T-helper 1 cell treated with Interleukin-12 subunit alpha and Interleukin-12 subunit beta and Interleukin-4 antibody, amounts not matched to agents 30 μg/mL and 1 μg/mL, for 36 hours (primary cell): Measurements from ENCODE around the gene SH3RF1.

Experiments used
- H3K27ac Mint-ChIP-seq: one replicate; pipeline ENCODE4 v1.8.0; 2021; ENCODE audit warnings: mild to moderate bottlenecking, mixed read lengths
- H3K27me3 Mint-ChIP-seq: one replicate; pipeline ENCODE4 v1.8.0; 2021; ENCODE audit warnings: low read depth, mixed read lengths
- H3K36me3 Mint-ChIP-seq: one replicate; pipeline ENCODE4 v1.8.0; 2021; ENCODE audit warnings: low read depth, mixed read lengths
- H3K4me1 Mint-ChIP-seq: one replicate; pipeline ENCODE4 v1.8.0; 2021; ENCODE audit warnings: low read depth, mixed read lengths
- H3K4me3 Mint-ChIP-seq: one replicate; pipeline ENCODE4 v1.8.0; 2021; ENCODE audit warnings: mild to moderate bottlenecking, moderate library complexity, mixed read lengths
- H3K9me3 Mint-ChIP-seq: one replicate; pipeline ENCODE4 v1.8.0; 2021; ENCODE audit warnings: mixed read lengths

SH3RF1 gene

GRCh38 chr4:169150806-169151205 lies 120.0 kb downstream of the SH3RF1 start:
- H3K9me3 Mint-ChIP-seq = no peaks in the 10 kb centered on the region
- no peaks in the 10 kb centered on the region for H3K36me3 Mint-ChIP-seq

GRCh38 chr4:169148885-169149284 lies 121.9 kb downstream of the SH3RF1 start:
- Mint-ChIP-seq H3K27me3 (no peaks in the 10 kb centered on the region), H3K9me3 (no peaks in the 10 kb centered on the region), H3K4me1 (no peaks in the 10 kb centered on the region), H3K27ac (no peak overlapping the region), H3K36me3 (no peaks in the 10 kb centered on the region), H3K4me3 (no peak overlapping the region)

More at GRCh38 chr4:169150806-169151205, 120.0 kb downstream of the SH3RF1 start:
- H3K4me1 Mint-ChIP-seq = no peaks in the 10 kb centered on the region
- H3K27me3 Mint-ChIP-seq = no peaks in the 10 kb centered on the region
- H3K27ac Mint-ChIP-seq = no peak overlapping the region
- no peak overlapping the region for H3K4me3 Mint-ChIP-seq

- Mint-ChIP-seq H3K4me3 (no peak overlapping the region), H3K4me1 (no peaks in the 10 kb centered on the region), H3K36me3 (no peaks in the 10 kb centered on the region), H3K27me3 (no peaks in the 10 kb centered on the region), H3K27ac (no peak overlapping the region), H3K9me3 (no peaks in the 10 kb centered on the region)
Measured at GRCh38 chr4:169147191-169147590, 123.6 kb downstream of the SH3RF1 start.

GRCh38 chr4:169144061-169144600 lies 126.6 kb downstream of the SH3RF1 start:
- H3K36me3 Mint-ChIP-seq = no peaks in the 10 kb centered on the region
- H3K27me3 Mint-ChIP-seq = no peaks in the 10 kb centered on the region

GRCh38 chr4:169143335-169143734 lies 127.4 kb downstream of the SH3RF1 start:
- H3K27ac Mint-ChIP-seq = no peak overlapping the region
- no peaks in the 10 kb centered on the region for H3K27me3 Mint-ChIP-seq
- no peak overlapping the region for H3K4me3 Mint-ChIP-seq
- H3K9me3 Mint-ChIP-seq = no peaks in the 10 kb centered on the region
- no peaks in the 10 kb centered on the region for H3K4me1 Mint-ChIP-seq
- no peaks in the 10 kb centered on the region for H3K36me3 Mint-ChIP-seq

More at GRCh38 chr4:169144061-169144600, 126.6 kb downstream of the SH3RF1 start:
- no peak overlapping the region for H3K4me3 Mint-ChIP-seq
- H3K27ac Mint-ChIP-seq = no peak overlapping the region
- H3K4me1 Mint-ChIP-seq = no peaks in the 10 kb centered on the region
- H3K9me3 Mint-ChIP-seq = no peaks in the 10 kb centered on the region

GRCh38 chr4:169142906-169143305 lies 127.8 kb downstream of the SH3RF1 start:
- no peaks in the 10 kb centered on the region for H3K27me3 Mint-ChIP-seq
- H3K9me3 Mint-ChIP-seq = no peaks in the 10 kb centered on the region
- no peaks in the 10 kb centered on the region for H3K4me1 Mint-ChIP-seq
- no peak overlapping the region for H3K27ac Mint-ChIP-seq
- no peaks in the 10 kb centered on the region for H3K36me3 Mint-ChIP-seq
- no peak overlapping the region for H3K4me3 Mint-ChIP-seq

- Mint-ChIP-seq H3K36me3 (no peaks in the 10 kb centered on the region), H3K27ac (no peak overlapping the region), H3K9me3 (no peaks in the 10 kb centered on the region), H3K27me3 (no peaks in the 10 kb centered on the region), H3K4me1 (no peaks in the 10 kb centered on the region), H3K4me3 (no peak overlapping the region)
Measured at GRCh38 chr4:169142391-169142790, 128.4 kb downstream of the SH3RF1 start.

GRCh38 chr4:169139021-169139420 lies 131.7 kb downstream of the SH3RF1 start:
- no peaks in the 10 kb centered on the region for H3K4me1 Mint-ChIP-seq
- H3K27me3 Mint-ChIP-seq = peaks cover 4% of the 10 kb centered on the region
- no peak overlapping the region for H3K4me3 Mint-ChIP-seq
- H3K9me3 Mint-ChIP-seq = no peaks in the 10 kb centered on the region
- no peak overlapping the region for H3K27ac Mint-ChIP-seq
- H3K36me3 Mint-ChIP-seq = no peaks in the 10 kb centered on the region

GRCh38 chr4:169137558-169137920 lies 133.2 kb downstream of the SH3RF1 start:
- H3K27ac Mint-ChIP-seq = no peak overlapping the region
- no peaks in the 10 kb centered on the region for H3K4me1 Mint-ChIP-seq
- no peaks in the 10 kb centered on the region for H3K9me3 Mint-ChIP-seq
- no peaks in the 10 kb centered on the region for H3K36me3 Mint-ChIP-seq
- peaks cover 4% of the 10 kb centered on the region for H3K27me3 Mint-ChIP-seq
- H3K4me3 Mint-ChIP-seq = no peak overlapping the region

- H3K27ac Mint-ChIP-seq = no peak overlapping the region
- no peaks in the 10 kb centered on the region for H3K9me3 Mint-ChIP-seq
- H3K36me3 Mint-ChIP-seq = no peaks in the 10 kb centered on the region
- H3K27me3 Mint-ChIP-seq = peaks cover 4% of the 10 kb centered on the region
- H3K4me1 Mint-ChIP-seq = no peaks in the 10 kb centered on the region
- no peak overlapping the region for H3K4me3 Mint-ChIP-seq
Measured at GRCh38 chr4:169136796-169137557, 133.8 kb downstream of the SH3RF1 start.

GRCh38 chr4:169136330-169136729 lies 134.4 kb downstream of the SH3RF1 start:
- H3K9me3 Mint-ChIP-seq = no peaks in the 10 kb centered on the region
- H3K36me3 Mint-ChIP-seq = no peaks in the 10 kb centered on the region
- H3K4me1 Mint-ChIP-seq = no peaks in the 10 kb centered on the region
- no peak overlapping the region for H3K27ac Mint-ChIP-seq
- peaks cover 4% of the 10 kb centered on the region for H3K27me3 Mint-ChIP-seq
- no peak overlapping the region for H3K4me3 Mint-ChIP-seq

- Mint-ChIP-seq H3K4me1 (no peaks in the 10 kb centered on the region), H3K36me3 (no peaks in the 10 kb centered on the region), H3K9me3 (no peaks in the 10 kb centered on the region), H3K27me3 (peaks cover 4% of the 10 kb centered on the region), H3K27ac (no peak overlapping the region), H3K4me3 (no peak overlapping the region)
Measured at GRCh38 chr4:169135776-169136175, 135.0 kb downstream of the SH3RF1 start.

- H3K36me3 Mint-ChIP-seq = no peaks in the 10 kb centered on the region
- no peaks in the 10 kb centered on the region for H3K4me1 Mint-ChIP-seq
- H3K27me3 Mint-ChIP-seq = peaks cover 4% of the 10 kb centered on the region
- no peak overlapping the region for H3K27ac Mint-ChIP-seq
- no peak overlapping the region for H3K4me3 Mint-ChIP-seq
- no peaks in the 10 kb centered on the region for H3K9me3 Mint-ChIP-seq
Measured at GRCh38 chr4:169133932-169134331, 136.8 kb downstream of the SH3RF1 start.

- Mint-ChIP-seq H3K4me1 (no peaks in the 10 kb centered on the region), H3K27me3 (peaks cover 4% of the 10 kb centered on the region), H3K27ac (no peak overlapping the region), H3K36me3 (no peaks in the 10 kb centered on the region), H3K4me3 (no peak overlapping the region), H3K9me3 (no peaks in the 10 kb centered on the region)
Measured at GRCh38 chr4:169132561-169133305, 138.0 kb downstream of the SH3RF1 start.
